Fibroblast of mammary gland (primary cell): ENCODE measurements around the gene AZGP1.
"Not testable (repeated sequence)": the region's sequence is repeated elsewhere in the genome, so short reads cannot be mapped to it uniquely, and the experiment has no call there.

Experiments used
- DNase-seq: peaks from one replicate; pipeline ENCODE4 v3.0.0-alpha.2; 2010; ENCODE audit warnings: low read depth
- H3K4me3 ChIP-seq: 2 replicates; pipeline ENCODE4 v1.5.1; 2011; ENCODE audit warnings: low read depth, mild to moderate bottlenecking, low read length, moderate library complexity; ENCODE audit not compliant: control insufficient read depth
- CTCF ChIP-seq: conservative IDR thresholded peaks from 2 replicates; pipeline ENCODE4 v1.5.1; 2011; ENCODE audit warnings: low read depth, low read length, inconsistent platforms; ENCODE audit not compliant: control insufficient read depth, insufficient read depth

AZGP1 gene

GRCh38 chr7:100011516-100011915 lies 35.7 kb upstream of the AZGP1 start:
- no peak overlapping the region for H3K4me3 ChIP-seq
- no peak for DNase-seq
- TF ChIP-seq CTCF: no peak

- no peak for TF ChIP-seq CTCF
- DNase-seq: no peak
- H3K4me3 ChIP-seq: no peak overlapping the region
These were observed 35.1 kb upstream of the AZGP1 start for GRCh38 chr7:100010901-100011300.

- H3K4me3 ChIP-seq, DNase-seq: not testable (repeated sequence)
These were observed 34.1 kb upstream of the AZGP1 start for GRCh38 chr7:100009952-100010351.

- no peak for TF ChIP-seq CTCF
- no peak for DNase-seq
- H3K4me3 ChIP-seq: no peak overlapping the region
These were observed 32.7 kb upstream of the AZGP1 start for GRCh38 chr7:100008525-100008924.

- no peak for DNase-seq
- H3K4me3 ChIP-seq: no peak overlapping the region
- TF ChIP-seq CTCF: no peak
These were observed 32.1 kb upstream of the AZGP1 start for GRCh38 chr7:100007887-100008286.

GRCh38 chr7:100003711-100004661 lies 28.2 kb upstream of the AZGP1 start:
- no peak overlapping the region for H3K4me3 ChIP-seq
- no peak for TF ChIP-seq CTCF
- DNase-seq: no peak

- H3K4me3 ChIP-seq: no peak overlapping the region
- DNase-seq: no peak
- no peak for TF ChIP-seq CTCF
These were observed 24.4 kb upstream of the AZGP1 start for GRCh38 chr7:100000239-100000638.
